NCI-H2196 (cell line): ENCODE results near the gene DICER1.
"Not testable (repeated sequence)": the region's sequence is repeated elsewhere in the genome, so short reads cannot be mapped to it uniquely, and the experiment has no call there.

Experiments used
- DNase-seq: peaks from one replicate; lab custom pipeline; 2025; ENCODE audit not compliant: unreplicated experiment; lab: John Stamatoyannopoulos, UW

Gene DICER1

GRCh38 chr14:95151561-95151960, 5.8 kb downstream of the DICER1 start:
- DNase-seq = no peak

- no peak for DNase-seq
Measured at GRCh38 chr14:95150910-95151309, 6.4 kb downstream of the DICER1 start.

DNA sequence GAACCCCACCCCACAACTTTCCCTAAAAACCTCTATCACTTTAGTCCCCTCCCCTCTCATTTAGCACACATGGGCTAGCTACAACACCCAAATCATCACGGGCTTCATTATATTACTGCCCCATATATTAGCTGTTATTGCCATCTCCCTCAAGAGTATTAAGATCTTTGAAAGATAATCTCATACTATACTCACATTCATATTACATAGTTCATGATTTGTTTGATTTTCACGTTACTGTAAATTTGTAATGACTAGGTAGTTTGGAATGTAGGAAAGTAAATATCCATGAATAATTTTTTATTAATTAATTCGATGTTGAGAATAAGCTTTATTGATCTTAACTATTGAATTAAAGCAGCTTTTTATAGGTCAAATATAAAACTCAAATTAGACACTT, 7.9 kb downstream of the DICER1 start:
- no peak for DNase-seq

- no peak for DNase-seq
Measured at GRCh38 chr14:95147597-95147996, 9.7 kb downstream of the DICER1 start.

DNA sequence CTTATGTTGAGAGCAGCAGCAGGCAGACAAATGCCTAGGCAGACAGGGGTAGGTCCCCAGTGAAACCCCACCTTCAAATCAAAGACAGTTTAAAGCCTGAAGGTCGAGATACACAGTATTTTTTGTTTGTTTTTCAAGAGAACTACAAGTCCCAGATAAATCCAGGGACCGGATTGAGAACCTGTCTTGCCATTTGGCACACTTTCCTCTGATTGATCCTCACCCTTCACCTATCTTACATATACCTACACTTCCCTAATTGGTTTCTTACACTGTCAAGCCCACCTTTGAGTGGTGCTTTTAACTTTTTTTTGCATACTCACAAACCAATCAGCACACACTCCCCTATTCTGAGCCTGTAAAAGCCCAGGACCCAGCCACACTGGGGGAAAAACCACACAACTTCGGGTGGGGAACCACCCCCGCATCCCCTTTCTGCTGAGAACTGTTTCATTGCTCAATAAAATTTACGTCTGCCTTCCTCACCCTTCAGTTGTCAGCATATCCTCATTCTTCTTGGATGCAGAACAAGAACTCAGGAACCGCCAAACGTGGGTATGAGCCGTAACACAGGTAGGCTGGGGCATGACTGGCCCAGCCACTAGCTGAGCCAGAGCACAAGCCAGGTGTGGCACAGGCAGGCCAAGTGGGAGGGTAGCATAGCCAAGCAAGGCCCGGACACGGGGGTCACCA, 11.1 kb downstream of the DICER1 start:
- DNase-seq = no peak

DNA sequence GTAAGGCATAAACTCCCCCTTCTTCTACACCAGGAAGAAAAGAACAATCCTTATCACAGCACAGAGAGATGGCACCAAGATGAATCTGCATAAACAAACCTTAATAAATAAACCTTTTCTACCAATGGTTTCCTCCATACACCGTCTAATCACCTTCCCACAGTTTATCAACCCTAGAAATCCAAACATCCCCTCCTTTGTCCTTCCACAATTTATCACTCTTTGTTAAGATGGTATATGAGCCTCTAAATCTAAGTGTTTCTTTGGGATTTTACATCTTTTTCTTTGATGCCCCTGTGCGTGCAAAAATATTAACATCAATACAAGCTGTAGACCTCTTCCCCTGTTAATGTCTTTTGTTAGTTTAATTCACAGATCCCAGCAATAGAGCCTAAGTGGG, 12.5 kb downstream of the DICER1 start:
- no peak for DNase-seq

GRCh38 chr14:95143808-95144620, 13.3 kb downstream of the DICER1 start:
- DNase-seq = no peak

- no peak for DNase-seq
Measured at GRCh38 chr14:95142208-95142607, 15.1 kb downstream of the DICER1 start.

- no peak for DNase-seq
Measured at GRCh38 chr14:95141684-95142083, 15.6 kb downstream of the DICER1 start.

DNA sequence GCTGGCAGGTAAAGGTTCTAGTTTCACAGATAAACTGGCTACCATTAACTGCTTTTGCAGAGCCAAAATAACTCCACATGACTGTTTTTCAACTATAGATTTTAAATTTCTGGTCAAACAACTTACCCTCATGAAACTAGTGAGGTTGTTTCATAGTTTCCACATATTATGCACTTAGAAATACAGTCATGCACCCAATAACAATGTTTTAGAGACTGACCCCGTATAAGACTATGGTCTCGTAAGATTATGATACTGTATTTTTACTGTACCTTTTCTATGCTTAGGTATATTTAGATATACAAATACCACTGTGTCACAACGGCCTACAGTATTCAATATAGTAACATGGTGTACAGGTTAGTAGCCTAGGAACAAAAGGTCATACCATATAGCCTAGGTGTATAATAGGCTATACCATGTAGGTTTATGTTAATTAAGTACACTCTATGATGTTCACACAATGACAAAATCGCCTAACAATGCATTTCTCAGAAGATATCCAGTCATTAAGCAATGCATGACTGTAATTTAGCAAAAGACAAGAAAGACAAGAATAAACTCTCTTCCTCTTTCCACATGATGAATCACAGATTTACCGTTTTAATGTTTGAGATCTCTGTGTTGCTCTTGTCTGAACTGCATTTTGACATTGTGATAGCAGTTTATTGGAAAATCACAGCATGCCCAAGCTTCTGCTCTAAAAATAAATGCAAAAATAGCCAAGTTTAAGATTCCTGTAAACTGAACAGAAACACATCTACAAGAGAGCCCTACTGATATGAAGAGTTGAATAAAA, 17.1 kb downstream of the DICER1 start:
- DNase-seq = no peak

GRCh38 chr14:95138876-95139275, 18.5 kb downstream of the DICER1 start:
- DNase-seq = no peak

DNA sequence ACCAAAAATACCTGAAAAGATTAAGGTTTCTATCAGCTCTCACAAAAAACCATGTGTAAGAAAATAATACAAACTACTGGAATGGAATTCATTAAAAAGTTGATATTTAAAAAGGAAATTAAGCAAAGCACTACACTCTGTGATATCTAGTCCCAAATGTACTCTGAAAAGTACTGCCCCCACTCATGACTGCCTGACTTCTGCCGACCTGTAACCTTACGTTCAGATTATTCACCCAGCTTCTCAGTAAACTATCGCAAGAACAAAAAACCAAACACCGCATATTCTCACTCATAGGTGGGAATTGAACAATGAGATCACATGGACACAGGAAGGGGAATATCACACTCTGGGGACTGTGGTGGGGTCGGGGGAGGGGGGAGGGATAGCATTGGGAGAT, 18.9 kb downstream of the DICER1 start:
- not testable (repeated sequence) for DNase-seq

DNA sequence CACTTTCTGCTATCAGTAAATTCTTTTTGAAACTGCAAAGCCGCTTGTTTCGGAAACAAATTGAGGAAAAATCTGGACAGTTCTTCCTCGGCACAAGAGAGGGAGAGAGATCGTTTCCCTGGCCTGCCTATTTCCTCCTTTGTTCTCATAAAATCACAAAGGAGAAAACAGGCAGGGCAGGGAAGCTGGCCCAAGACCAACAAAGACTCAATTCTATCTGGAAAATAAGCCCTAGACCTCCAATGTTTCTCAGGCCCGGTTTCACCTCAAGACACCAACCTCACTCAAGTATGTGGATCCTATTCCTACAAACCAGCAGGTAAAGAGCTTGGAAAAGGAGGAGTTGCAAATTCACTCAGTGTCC, 19.5 kb downstream of the DICER1 start:
- DNase-seq = no peak

GRCh38 chr14:95137164-95137803, 20.0 kb downstream of the DICER1 start:
- no peak for DNase-seq

GRCh38 chr14:95136631-95137030, 20.7 kb downstream of the DICER1 start:
- no peak for DNase-seq

DNA sequence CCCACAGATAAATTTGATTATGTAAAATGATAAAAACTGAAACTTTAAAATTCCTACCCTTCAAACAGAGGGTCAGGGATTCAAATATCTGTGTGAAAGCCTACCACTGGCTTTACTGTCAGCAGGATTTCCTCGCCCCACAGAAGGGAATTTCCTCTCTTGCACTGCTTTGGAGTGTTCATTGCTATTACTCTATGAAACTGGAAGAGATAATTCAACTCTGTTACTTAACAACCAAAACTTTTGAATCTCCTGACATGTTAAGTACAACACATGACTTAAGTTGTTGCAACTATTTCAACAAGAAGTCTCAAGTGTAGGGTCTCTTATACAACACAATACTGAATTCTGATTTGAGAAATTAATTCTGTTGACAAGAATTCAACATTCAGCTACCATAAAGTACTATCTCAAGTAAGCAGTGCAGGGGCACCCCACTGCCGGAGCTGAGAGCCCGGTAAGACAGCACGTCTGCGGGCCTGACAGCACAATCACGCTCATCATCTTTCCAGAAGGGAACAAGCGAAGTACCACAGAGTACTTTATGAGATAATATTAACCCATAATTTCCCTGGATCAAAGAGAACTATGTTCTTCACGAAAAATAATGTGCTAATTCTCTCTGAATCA, 22.9 kb downstream of the DICER1 start:
- no peak for DNase-seq

DNA sequence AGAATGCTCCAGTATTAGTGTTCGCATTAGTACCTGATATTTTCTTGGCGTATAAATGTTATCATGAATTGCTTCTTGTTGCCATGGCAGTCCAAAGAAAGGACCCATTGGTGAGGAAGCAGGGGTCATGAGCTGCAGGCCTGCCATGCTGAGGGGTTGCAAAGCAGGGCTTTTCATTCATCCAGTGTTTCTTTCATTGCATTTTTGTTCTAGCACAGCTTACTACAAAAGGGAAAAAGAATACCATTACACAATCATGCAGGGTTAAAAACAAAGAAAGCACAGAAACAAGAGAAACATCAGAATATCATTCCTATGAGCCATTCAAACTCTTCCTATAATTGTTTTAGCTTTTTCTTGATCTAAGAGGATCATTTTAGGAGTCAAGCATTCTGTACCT, 24.0 kb downstream of the DICER1 start:
- DNase-seq = no peak

GRCh38 chr14:95132760-95133159, 24.6 kb downstream of the DICER1 start:
- no peak for DNase-seq

DNA sequence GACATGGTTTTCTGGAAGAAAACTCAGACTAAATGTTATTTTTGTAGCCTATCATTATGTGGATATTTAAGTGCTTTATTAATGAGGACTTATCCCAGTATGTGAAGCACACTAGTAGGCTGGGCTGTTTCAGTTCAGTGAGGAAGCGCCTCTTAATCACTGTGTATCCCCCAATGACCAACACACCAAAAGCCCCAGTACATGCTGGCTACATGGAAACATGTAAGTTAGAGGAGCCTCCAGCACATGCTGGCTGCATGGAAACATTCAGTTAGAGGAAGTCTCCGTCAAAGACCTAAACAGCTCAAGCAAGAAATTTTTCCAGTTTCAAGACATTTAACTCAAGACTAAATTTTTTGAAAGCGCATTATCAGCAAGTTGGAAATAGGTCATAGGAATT, 26.8 kb downstream of the DICER1 start:
- no peak for DNase-seq

- DNase-seq = no peak
Measured at GRCh38 chr14:95128140-95128539, 29.2 kb downstream of the DICER1 start.

GRCh38 chr14:95127531-95127911, 29.8 kb downstream of the DICER1 start:
- DNase-seq = no peak
